ENCODE results near the gene DIPK1B.

- TF ChIP-seq POLR2A (IDR thresholded peaks at IDR 0.05; ENCODE audit: low read depth, low read length) (no peak), CTCF (IDR thresholded peaks at IDR 0.05; ENCODE audit: extremely low read depth in 1 of 2, insufficient read depth in 1 of 2, low read depth in 1 of 2, low read length in 2 of 2) (no peak), EZH2 (IDR thresholded peaks at IDR 0.05; ENCODE audit: borderline replicate concordance, low read depth, low read length, severe bottlenecking) (no peak)
These were observed 8.0 kb downstream of the DIPK1B start for GRCh38 chr9:136720251-136720897.
